ENCODE measurements around the gene SPAAR.

- TF ChIP-seq POLR2AphosphoS5 (IDR thresholded peaks at IDR 0.05; ENCODE audit: low read depth, low read length) = no peak
- no peak for TF ChIP-seq SIN3A (IDR thresholded peaks at IDR 0.05; ENCODE audit: borderline replicate concordance, insufficient read depth, low read length)
- no peak for TF ChIP-seq TAF1 (IDR thresholded peaks at IDR 0.05; ENCODE audit: borderline replicate concordance, insufficient read depth, low read length)
- TF ChIP-seq REST (IDR thresholded peaks at IDR 0.05; ENCODE audit: insufficient read depth in 1 of 2, low read depth in 2 of 2, low read length in 2 of 2) = no peak
These were observed 39.6 kb upstream of the SPAAR start for GRCh38 chr9:35869621-35870216.
